ENCODE data around the gene R3HDM1.
"Not testable (repeated sequence)": the region's sequence is repeated elsewhere in the genome, so short reads cannot be mapped to it uniquely, and the experiment has no call there.

Gene R3HDM1

DNA sequence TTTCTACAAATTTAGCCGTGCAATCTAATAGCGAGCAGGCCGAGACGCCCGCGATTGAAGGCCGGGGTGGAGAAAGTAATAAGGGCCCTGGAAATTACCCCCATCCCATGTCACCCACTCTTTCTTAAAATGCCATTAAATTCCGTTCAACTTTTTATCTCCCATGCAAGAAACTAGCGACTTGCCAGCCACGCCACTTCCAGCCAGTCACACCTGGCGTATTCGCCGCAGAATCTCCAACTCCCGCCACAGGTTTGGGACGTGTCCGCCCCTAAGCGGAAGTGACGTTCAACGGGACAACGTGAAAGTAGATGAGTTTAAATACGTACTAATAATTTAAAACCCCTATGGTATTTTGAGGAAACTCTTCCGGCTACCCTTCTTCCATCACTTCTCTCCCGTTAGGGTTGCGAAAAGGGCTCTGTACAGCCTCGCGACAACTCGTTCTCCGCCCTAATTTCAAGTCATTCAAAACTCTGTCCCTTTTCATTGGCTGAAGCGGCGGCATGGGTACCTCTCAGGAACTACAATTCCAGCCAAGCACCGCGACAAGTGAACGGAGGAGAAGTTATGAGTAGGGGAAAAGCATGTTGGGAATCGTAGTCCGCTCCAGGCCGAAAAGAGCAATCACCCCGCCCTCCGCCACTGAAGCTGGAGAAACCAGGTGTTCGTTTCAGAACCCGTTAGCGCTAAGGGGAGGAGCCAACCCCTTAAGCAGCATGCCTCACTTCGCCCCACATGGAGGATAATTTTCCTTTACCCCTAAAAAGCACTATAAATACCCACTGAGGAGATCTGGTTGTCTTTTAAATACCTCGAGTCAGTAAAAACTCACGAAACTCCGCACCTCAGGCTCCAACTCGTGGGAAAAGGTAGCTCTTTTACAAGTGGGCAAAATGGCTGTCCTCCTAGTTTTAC lies 712 bp upstream of the R3HDM1 start, which contains the start of gene ZRANB3:
Gene ZRANB3 (minus strand): TSS at position 906 of the 918 bp plus-strand sequence.
- H3K4me1 ChIP-seq (ENCODE audit: insufficient read depth, low read length), result no peaks in the 10 kb centered on the region

GRCh38 chr2:135532581-135532980 lies 1.3 kb downstream of the R3HDM1 start:
- H3K27me3 ChIP-seq (ENCODE audit: insufficient read depth, low read length), result no peaks in the 10 kb centered on the region
- peak overlapping the region; percentile 81 for H3K4me3 ChIP-seq (ENCODE audit: low read length)
- no peak overlapping the region for H3K27ac ChIP-seq (ENCODE audit: low read length)
- peaks cover 12% of the 10 kb centered on the region for H3K36me3 ChIP-seq (ENCODE audit: insufficient read depth, low read depth, low read length)
- peaks cover 9% of the 10 kb centered on the region; the same call in 1 of the 2 replicates for H3K9me3 ChIP-seq (ENCODE audit: insufficient read depth, low read depth, low read length)
- H3K9ac ChIP-seq (ENCODE audit: low read depth, low read length), result peak overlapping the region; percentile 50; the same call in 1 of the 2 replicates
- no peaks in the 10 kb centered on the region for H3K4me1 ChIP-seq (ENCODE audit: insufficient read depth, low read length)

More for the DNA sequence above, 712 bp upstream of the R3HDM1 start, which contains the start of gene ZRANB3:
- H3K36me3 ChIP-seq (ENCODE audit: insufficient read depth, low read depth, low read length), result peaks cover 6% of the 10 kb centered on the region; the same call in 1 of the 2 replicates
- no peaks in the 10 kb centered on the region for H3K9me3 ChIP-seq (ENCODE audit: insufficient read depth, low read depth, low read length)
- peak within 1 kb of the TSS; percentile 93 for H3K27ac ChIP-seq (ENCODE audit: low read length)
- H3K4me3 ChIP-seq (ENCODE audit: low read length), result peak within 1 kb of the TSS; percentile 81
- H3K27me3 ChIP-seq (ENCODE audit: insufficient read depth, low read length), result no peaks in the 10 kb centered on the region
- peak within 1 kb of the TSS; percentile 88 for H3K9ac ChIP-seq (ENCODE audit: low read depth, low read length)

DNA sequence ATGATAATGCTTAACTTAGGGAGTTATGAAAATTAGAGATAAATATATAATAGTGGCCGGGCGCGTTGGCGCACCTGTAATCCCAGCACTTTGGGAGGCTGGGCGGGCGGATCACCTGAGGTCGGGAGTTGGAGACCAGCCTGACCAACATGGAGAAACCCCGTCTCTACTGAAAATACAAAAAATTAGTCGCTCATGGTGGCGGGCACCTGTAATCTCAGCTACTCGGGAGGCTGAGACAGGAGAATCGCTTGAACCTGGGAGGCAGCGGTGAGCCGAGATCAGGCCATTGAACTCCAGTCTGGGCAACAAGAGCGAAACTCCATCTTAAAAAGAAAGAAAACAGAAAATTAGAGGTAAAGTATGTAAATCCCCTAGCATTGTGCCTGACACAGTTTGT lies 2.3 kb downstream of the R3HDM1 start:
- H3K27me3 ChIP-seq (ENCODE audit: insufficient read depth, low read length); H3K9me3 ChIP-seq (ENCODE audit: insufficient read depth, low read depth, low read length); H3K9ac ChIP-seq (ENCODE audit: low read depth, low read length); H3K4me1 ChIP-seq (ENCODE audit: insufficient read depth, low read length); H3K27ac ChIP-seq (ENCODE audit: low read length): not testable (repeated sequence)
- Histone ChIP-seq H3K36me3 (ENCODE audit: insufficient read depth, low read depth, low read length) (peaks cover 17% of the 10 kb centered on the region), H3K4me3 (ENCODE audit: low read length) (peak overlapping the region; percentile 23; the same call in 1 of the 2 replicates)

DNA sequence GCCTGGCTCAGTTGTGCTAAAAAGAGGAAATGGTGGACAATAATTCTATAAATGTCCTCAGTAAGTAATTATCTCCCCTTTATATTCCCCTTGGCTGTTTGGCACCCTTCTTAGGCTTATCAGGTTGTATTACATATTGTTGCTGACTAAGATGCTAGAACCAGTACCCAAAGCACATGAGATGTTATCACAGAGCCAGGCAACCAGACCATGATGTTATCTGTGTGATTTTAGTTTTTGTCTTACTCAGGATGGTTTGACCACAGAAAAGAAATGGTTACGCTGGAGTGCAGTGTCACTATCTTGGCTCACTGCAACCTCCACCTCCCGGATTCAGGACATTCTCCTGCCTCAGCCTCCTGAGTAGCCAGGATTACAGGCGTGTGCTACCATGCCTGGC lies 15.2 kb downstream of the R3HDM1 start:
- Histone ChIP-seq H3K27ac (ENCODE audit: low read length) (no peak overlapping the region), H3K9me3 (ENCODE audit: insufficient read depth, low read depth, low read length) (no peaks in the 10 kb centered on the region)

GRCh38 chr2:135547311-135547710 lies 16.0 kb downstream of the R3HDM1 start:
- no peak overlapping the region for H3K27ac ChIP-seq (ENCODE audit: low read length)
- H3K4me1 ChIP-seq (ENCODE audit: insufficient read depth, low read length), result 0 out of 2 replicates have a peak, but pooled peaks cover 2% of the 10 kb centered on the region
- no peaks in the 10 kb centered on the region for H3K36me3 ChIP-seq (ENCODE audit: insufficient read depth, low read depth, low read length)
- no peak overlapping the region for H3K9ac ChIP-seq (ENCODE audit: low read depth, low read length)
- no peak overlapping the region for H3K4me3 ChIP-seq (ENCODE audit: low read length)
- no peaks in the 10 kb centered on the region for H3K9me3 ChIP-seq (ENCODE audit: insufficient read depth, low read depth, low read length)
- no peaks in the 10 kb centered on the region for H3K27me3 ChIP-seq (ENCODE audit: insufficient read depth, low read length)

More for the DNA sequence above, 15.2 kb downstream of the R3HDM1 start:
- no peak overlapping the region for H3K9ac ChIP-seq (ENCODE audit: low read depth, low read length)
- H3K4me1 ChIP-seq (ENCODE audit: insufficient read depth, low read length), result 0 out of 2 replicates have a peak, but pooled peaks cover 2% of the 10 kb centered on the region
- H3K4me3 ChIP-seq (ENCODE audit: low read length), result no peak overlapping the region
- no peaks in the 10 kb centered on the region for H3K36me3 ChIP-seq (ENCODE audit: insufficient read depth, low read depth, low read length)
- H3K27me3 ChIP-seq (ENCODE audit: insufficient read depth, low read length), result no peaks in the 10 kb centered on the region

GRCh38 chr2:135551356-135551755 lies 20.1 kb downstream of the R3HDM1 start:
- no peak overlapping the region for H3K4me3 ChIP-seq (ENCODE audit: low read length)
- H3K36me3 ChIP-seq (ENCODE audit: insufficient read depth, low read depth, low read length), result no peaks in the 10 kb centered on the region
- 0 out of 2 replicates have a peak, but pooled peaks cover 2% of the 10 kb centered on the region for H3K4me1 ChIP-seq (ENCODE audit: insufficient read depth, low read length)
- no peaks in the 10 kb centered on the region for H3K27me3 ChIP-seq (ENCODE audit: insufficient read depth, low read length)
- no peaks in the 10 kb centered on the region for H3K9me3 ChIP-seq (ENCODE audit: insufficient read depth, low read depth, low read length)
- no peak overlapping the region for H3K27ac ChIP-seq (ENCODE audit: low read length)
- H3K9ac ChIP-seq (ENCODE audit: low read depth, low read length), result no peak overlapping the region

DNA sequence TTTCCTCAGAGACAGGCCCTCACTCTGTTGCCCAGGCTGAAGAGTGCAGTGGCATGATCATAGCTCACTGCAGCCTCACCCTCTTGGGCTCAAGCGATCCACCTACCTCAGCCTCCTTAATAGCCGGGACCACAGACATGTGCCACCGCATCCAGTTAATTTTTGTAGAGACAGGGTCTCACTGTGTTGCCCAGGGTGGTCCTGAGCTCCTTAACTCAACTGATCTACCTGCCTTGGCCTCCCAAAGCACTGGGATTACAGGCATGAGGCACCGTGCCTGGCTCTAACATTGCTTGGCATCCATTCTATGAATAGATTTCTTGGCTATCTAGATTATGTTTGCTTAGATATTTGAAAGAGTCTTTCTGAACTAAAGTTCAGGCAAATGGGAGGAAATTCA lies 21.6 kb downstream of the R3HDM1 start:
- Histone ChIP-seq H3K9me3 (ENCODE audit: insufficient read depth, low read depth, low read length) (no peaks in the 10 kb centered on the region), H3K4me1 (ENCODE audit: insufficient read depth, low read length) (peaks cover 5% of the 10 kb centered on the region; the same call in 1 of the 2 replicates), H3K27ac (ENCODE audit: low read length) (no peak overlapping the region), H3K4me3 (ENCODE audit: low read length) (no peak overlapping the region), H3K27me3 (ENCODE audit: insufficient read depth, low read length) (no peaks in the 10 kb centered on the region), H3K9ac (ENCODE audit: low read depth, low read length) (no peak overlapping the region), H3K36me3 (ENCODE audit: insufficient read depth, low read depth, low read length) (no peaks in the 10 kb centered on the region)

DNA sequence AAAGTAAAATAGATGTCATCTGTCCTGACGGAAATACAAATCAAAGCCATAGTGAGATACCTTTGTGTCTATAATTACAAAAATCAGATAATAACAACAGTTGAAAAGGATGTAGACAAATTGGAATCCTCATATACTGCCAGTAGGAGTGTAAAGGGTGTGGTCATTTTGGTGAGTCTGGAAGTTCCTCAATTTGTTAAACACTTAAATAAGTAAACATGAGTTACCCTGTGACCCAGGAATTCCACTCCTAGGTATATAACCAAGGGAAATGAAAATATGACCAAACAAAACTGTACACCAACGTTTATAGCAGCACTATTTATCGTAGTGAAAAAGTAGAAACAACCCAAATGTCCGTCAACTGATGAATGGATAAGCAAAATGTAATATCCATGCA lies 24.0 kb downstream of the R3HDM1 start:
- Histone ChIP-seq H3K36me3 (ENCODE audit: insufficient read depth, low read depth, low read length) (no peaks in the 10 kb centered on the region), H3K27ac (ENCODE audit: low read length) (no peak overlapping the region), H3K9ac (ENCODE audit: low read depth, low read length) (no peak overlapping the region), H3K9me3 (ENCODE audit: insufficient read depth, low read depth, low read length) (no peaks in the 10 kb centered on the region), H3K4me1 (ENCODE audit: insufficient read depth, low read length) (peaks cover 10% of the 10 kb centered on the region), H3K27me3 (ENCODE audit: insufficient read depth, low read length) (no peaks in the 10 kb centered on the region), H3K4me3 (ENCODE audit: low read length) (no peak overlapping the region)

DNA sequence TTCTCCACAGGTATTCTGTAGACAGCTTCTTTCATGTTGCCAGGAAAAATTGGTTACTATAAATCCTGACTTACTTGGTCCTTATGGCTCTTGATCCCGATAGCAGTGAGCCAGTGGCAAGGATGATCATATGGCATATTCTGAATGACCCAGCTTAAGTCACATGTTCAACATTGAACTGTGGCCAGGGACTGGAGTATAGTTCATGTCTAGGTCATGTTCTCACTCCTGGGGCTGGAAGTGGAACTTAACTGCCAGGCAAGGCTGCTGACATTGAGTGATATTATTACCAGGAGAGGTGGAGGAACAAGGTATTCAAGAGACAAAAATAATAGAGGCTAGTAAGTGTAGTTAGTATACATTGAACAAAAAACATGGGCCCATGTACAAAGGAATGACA lies 26.2 kb downstream of the R3HDM1 start:
- H3K27me3 ChIP-seq (ENCODE audit: insufficient read depth, low read length), result no peaks in the 10 kb centered on the region
- H3K4me1 ChIP-seq (ENCODE audit: insufficient read depth, low read length), result peaks cover 10% of the 10 kb centered on the region
- H3K9me3 ChIP-seq (ENCODE audit: insufficient read depth, low read depth, low read length), result no peaks in the 10 kb centered on the region
- no peak overlapping the region for H3K27ac ChIP-seq (ENCODE audit: low read length)
- no peak overlapping the region for H3K4me3 ChIP-seq (ENCODE audit: low read length)
- no peaks in the 10 kb centered on the region for H3K36me3 ChIP-seq (ENCODE audit: insufficient read depth, low read depth, low read length)
- no peak overlapping the region for H3K9ac ChIP-seq (ENCODE audit: low read depth, low read length)

DNA sequence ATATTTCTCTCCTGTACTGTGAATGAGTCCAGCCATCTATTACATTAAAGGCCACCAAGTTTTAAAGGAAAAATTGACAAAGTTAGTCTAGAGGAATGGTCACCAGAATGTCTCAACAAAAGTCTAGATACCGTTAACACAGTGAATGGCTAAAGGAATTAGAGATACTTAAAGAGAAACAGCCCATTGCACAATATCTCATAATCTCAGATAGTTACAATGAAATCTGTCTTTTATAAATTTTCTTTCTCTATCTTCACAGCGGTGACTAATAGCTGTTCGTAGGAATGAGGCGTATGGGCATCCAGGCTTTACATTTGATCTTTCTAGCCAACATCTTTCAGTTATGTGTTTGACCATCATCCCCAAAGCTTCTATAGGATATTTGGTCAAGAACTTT lies 30.6 kb downstream of the R3HDM1 start:
- Histone ChIP-seq H3K4me1 (ENCODE audit: insufficient read depth, low read length) (peaks cover 10% of the 10 kb centered on the region), H3K36me3 (ENCODE audit: insufficient read depth, low read depth, low read length) (no peaks in the 10 kb centered on the region; the same call in 1 of the 2 replicates), H3K9me3 (ENCODE audit: insufficient read depth, low read depth, low read length) (no peaks in the 10 kb centered on the region), H3K9ac (ENCODE audit: low read depth, low read length) (no peak overlapping the region), H3K4me3 (ENCODE audit: low read length) (no peak overlapping the region), H3K27me3 (ENCODE audit: insufficient read depth, low read length) (no peaks in the 10 kb centered on the region), H3K27ac (ENCODE audit: low read length) (no peak overlapping the region)

GRCh38 chr2:135563793-135564192 lies 32.5 kb downstream of the R3HDM1 start:
- Histone ChIP-seq H3K9ac (ENCODE audit: low read depth, low read length) (no peak overlapping the region), H3K4me1 (ENCODE audit: insufficient read depth, low read length) (no peaks in the 10 kb centered on the region), H3K27ac (ENCODE audit: low read length) (no peak overlapping the region), H3K27me3 (ENCODE audit: insufficient read depth, low read length) (no peaks in the 10 kb centered on the region), H3K36me3 (ENCODE audit: insufficient read depth, low read depth, low read length) (no peaks in the 10 kb centered on the region; the same call in 1 of the 2 replicates), H3K4me3 (ENCODE audit: low read length) (no peak overlapping the region), H3K9me3 (ENCODE audit: insufficient read depth, low read depth, low read length) (no peaks in the 10 kb centered on the region)

GRCh38 chr2:135570884-135571283 lies 39.6 kb downstream of the R3HDM1 start:
- no peak overlapping the region for H3K9ac ChIP-seq (ENCODE audit: low read depth, low read length)
- no peaks in the 10 kb centered on the region for H3K9me3 ChIP-seq (ENCODE audit: insufficient read depth, low read depth, low read length)
- H3K4me1 ChIP-seq (ENCODE audit: insufficient read depth, low read length), result no peaks in the 10 kb centered on the region
- H3K27ac ChIP-seq (ENCODE audit: low read length), result no peak overlapping the region
- no peak overlapping the region for H3K4me3 ChIP-seq (ENCODE audit: low read length)
- no peaks in the 10 kb centered on the region for H3K27me3 ChIP-seq (ENCODE audit: insufficient read depth, low read length)
- peaks cover 12% of the 10 kb centered on the region for H3K36me3 ChIP-seq (ENCODE audit: insufficient read depth, low read depth, low read length)
